Esophagus muscularis mucosa (tissue), 4 donors: ENCODE results near the gene TICAM2. TPM values are rescaled to one million over a fixed set of nuclear protein-coding genes. Genes with fewer than 3 reads are reported as not detected.

Source experiments
- DNase-seq: peaks from one replicate; pipeline ENCODE4 v3.0.0-alpha.2; 2017; ENCODE audit errors: extremely low spot score
- H3K27ac ChIP-seq, 4 donors: fragments of 200-600 bp; sonication (generic); replicated peaks in 1 of 4; 1 replicate in 3 of 4; 2 replicates in 1 of 4; pipeline ENCODE4 v1.5.1; 2016 to 2019; ENCODE audit warnings: mild to moderate bottlenecking in 1 of 4
- H3K27me3 ChIP-seq, 4 donors: fragments of 200-600 bp; sonication (generic); one replicate each; pipeline versions ENCODE4 v1.5.1 to v1.6.0; 2016 to 2019
- H3K36me3 ChIP-seq, 4 donors: fragments of 200-600 bp; sonication (generic); one replicate each; pipeline ENCODE4 v1.5.1; 2016 to 2019
- H3K4me1 ChIP-seq, 4 donors: fragments of 200-600 bp; sonication (generic); one replicate each; pipeline ENCODE4 v1.5.1; 2016 to 2019
- H3K4me3 ChIP-seq, 4 donors: fragments of 200-600 bp; sonication (generic); 1 replicate in 2 of 4; 2 replicates in 2 of 4; pipeline ENCODE4 v1.5.1; 2016 to 2019; ENCODE audit warnings: mild to moderate bottlenecking in 4 of 4, moderate library complexity in 1 of 4
- H3K9me3 ChIP-seq, 4 donors: fragments of 200-600 bp; sonication (generic); 1 replicate in 3 of 4; 2 replicates in 1 of 4; pipeline ENCODE4 v1.5.1; 2016 to 2019
- CTCF ChIP-seq, 3 experiments: fragments of 200-600 bp in 2 of 3; fragments of 450-650 bp in 1 of 3; sonication (generic) in 2 of 3; IDR thresholded peaks; one replicate each; pipeline ENCODE4 v1.5.1; 2017 to 2019; ENCODE audit warnings: antibody characterized with exemption in 3 of 3, mild to moderate bottlenecking in 2 of 3, moderate library complexity in 1 of 3
- EP300 ChIP-seq: sonication (generic); formaldehyde crosslinking; IDR thresholded peaks from one replicate; pipeline ENCODE4 v1.6.1; 2017; ENCODE audit warnings: antibody characterized with exemption
- POLR2A ChIP-seq: fragments of 450-650 bp; IDR thresholded peaks from one replicate; pipeline ENCODE4 v1.6.1; 2017; ENCODE audit warnings: antibody characterized with exemption, moderate library complexity, mild to moderate bottlenecking, low read depth
- POLR2AphosphoS5 ChIP-seq, 2 donors: sonication (generic); formaldehyde crosslinking; IDR thresholded peaks; one replicate each; pipeline ENCODE4 v1.6.1; 2017; ENCODE audit warnings: antibody characterized with exemption in 2 of 2
- WGBS: methylation state at CpG from one replicate; pipeline ENCODE4 v1.1.5; 2018; 5-methylcytosine and 5-hydroxymethylcytosine counted together
- intact Hi-C: fragments of 100-400 bp; cut with DNase I; formaldehyde crosslinking; loops from one replicate; pipeline ENCODE4 v1.15.1; 2023
- total RNA-seq, 4 donors: library from RNA; depleted of rRNA; stranded (reverse); fragments of >200 nt; gene quantifications; one replicate each; pipeline versions ENCODE4 v1.1.0 to v1.2.1, GENCODE V29; 2016

The TICAM2 gene
- total RNA-seq, 4 donors from 2014 or later, result 1.2 to 3.0 (median 1.5) TPM

- Histone ChIP-seq H3K27ac (no peak overlapping the region), H3K4me3 (no peak overlapping the region), H3K4me1 (peaks cover 55 to 99% (median 90%) of the 10 kb centered on the region in 4 donors), H3K36me3 (peaks cover 0 to 12% (median 2%) of the 10 kb centered on the region in 4 donors), H3K27me3 (no peaks in the 10 kb centered on the region), H3K9me3 (no peaks in the 10 kb centered on the region)
- TF ChIP-seq POLR2AphosphoS5 (IDR thresholded peaks at IDR 0.05) (no peak), CTCF (IDR thresholded peaks at IDR 0.05) (no peak), EP300 (no peak), POLR2A (no peak)
- WGBS, result 84% methylated on average over 1 of the region's 1 CpG
- intact Hi-C loops, result no loop called here
- no peak for DNase-seq
Observed at GRCh38 chr5:115531787-115532367, 70.4 kb downstream of the TICAM2 start.

GRCh38 chr5:115531380-115531779 is 70.9 kb downstream of the TICAM2 start:
- no peak for DNase-seq
- intact Hi-C loops, result no loop called here
- Histone ChIP-seq H3K4me3 (no peak overlapping the region), H3K27ac (no peak overlapping the region), H3K9me3 (no peaks in the 10 kb centered on the region), H3K4me1 (peaks cover 55 to 99% (median 90%) of the 10 kb centered on the region in 4 donors), H3K36me3 (peaks cover 0 to 10% (median 2%) of the 10 kb centered on the region in 4 donors), H3K27me3 (no peaks in the 10 kb centered on the region)
- TF ChIP-seq CTCF (IDR thresholded peaks at IDR 0.05), result no peak
- 94% methylated on average over 3 of the region's 3 CpGs for WGBS

GRCh38 chr5:115530426-115530825 is 71.9 kb downstream of the TICAM2 start:
- no peak overlapping the region for H3K27ac ChIP-seq
- no peak for DNase-seq
- intact Hi-C loops, result no loop called here
- H3K4me3 ChIP-seq, result peak overlapping the region in 1 of 4 donors; percentile 23
- peaks cover 56 to 99% (median 92%) of the 10 kb centered on the region in 4 donors for H3K4me1 ChIP-seq
- peaks cover under 1 to 4% (median 2%) of the 10 kb centered on the region in 4 donors for H3K36me3 ChIP-seq
- no peak for TF ChIP-seq EP300
- no peak for TF ChIP-seq POLR2A
- no peak for TF ChIP-seq POLR2AphosphoS5 (IDR thresholded peaks at IDR 0.05)
- no peak for TF ChIP-seq CTCF (IDR thresholded peaks at IDR 0.05)
- H3K27me3 ChIP-seq, result no peaks in the 10 kb centered on the region
- 58% methylated on average over 3 of the region's 3 CpGs for WGBS
- H3K9me3 ChIP-seq, result no peaks in the 10 kb centered on the region

Other genes starting within 250 kb of the TICAM2 start
- gene FEM1C, start 57.7 kb downstream of the TICAM2 start, total RNA-seq, result 10 to 100 TPM; 41.3 to 71.0 (median 51.5) TPM
- gene TMED7, start 23.6 kb upstream of the TICAM2 start, total RNA-seq, result 100 to 1,000 TPM in 2 of 4 donors, 10 to 100 TPM in 2; 86.8 to 183 (median 136) TPM
- 10 to 100 TPM in 3 of 4 donors, 1 to 10 TPM in 1; 2.5 to 26.0 (median 16.8) TPM for gene CDO1, start 214.2 kb upstream of the TICAM2 start, total RNA-seq
- 10 to 100 TPM; 26.7 to 45.1 (median 37.8) TPM for gene ATG12, start 239.1 kb upstream of the TICAM2 start, total RNA-seq
- 10 to 100 TPM; 44.2 to 74.2 (median 58.9) TPM for gene AP3S1, start 239.5 kb upstream of the TICAM2 start, total RNA-seq